Fibroblast of mammary gland (primary cell): ENCODE results near the gene EDEM2.
"Not testable (repeated sequence)": the region's sequence is repeated elsewhere in the genome, so short reads cannot be mapped to it uniquely, and the experiment has no call there.

Experiments
- DNase-seq: peaks from one replicate; pipeline ENCODE4 v3.0.0-alpha.2; 2010; ENCODE audit warnings: low read depth
- H3K4me3 ChIP-seq: 2 replicates; pipeline ENCODE4 v1.5.1; 2011; ENCODE audit warnings: low read depth, mild to moderate bottlenecking, low read length, moderate library complexity; ENCODE audit not compliant: control insufficient read depth
- CTCF ChIP-seq: conservative IDR thresholded peaks from 2 replicates; pipeline ENCODE4 v1.5.1; 2011; ENCODE audit warnings: low read depth, low read length, inconsistent platforms; ENCODE audit not compliant: control insufficient read depth, insufficient read depth

Gene EDEM2

GRCh38 chr20:35166242-35166830, 19.2 kb upstream of the EDEM2 start:
- no peak for DNase-seq
- no peak overlapping the region for H3K4me3 ChIP-seq

GRCh38 chr20:35165221-35166185, 18.4 kb upstream of the EDEM2 start:
- no peak for TF ChIP-seq CTCF
- no peak for DNase-seq
- no peak overlapping the region for H3K4me3 ChIP-seq

More at GRCh38 chr20:35166242-35166830, 19.2 kb upstream of the EDEM2 start:
- TF ChIP-seq CTCF = no peak

- not testable (repeated sequence) for DNase-seq, H3K4me3 ChIP-seq
Measured at GRCh38 chr20:35164531-35164930, 17.4 kb upstream of the EDEM2 start.

GRCh38 chr20:35160341-35160740, 13.2 kb upstream of the EDEM2 start:
- not testable (repeated sequence) for DNase-seq, H3K4me3 ChIP-seq

GRCh38 chr20:35156978-35157377, 9.8 kb upstream of the EDEM2 start:
- H3K4me3 ChIP-seq = no peak overlapping the region
- DNase-seq = no peak
- TF ChIP-seq CTCF = no peak

- H3K4me3 ChIP-seq = no peak overlapping the region
- TF ChIP-seq CTCF = no peak
- no peak for DNase-seq
Measured at GRCh38 chr20:35155936-35156335, 8.8 kb upstream of the EDEM2 start.

GRCh38 chr20:35151736-35152135, 4.6 kb upstream of the EDEM2 start:
- H3K4me3 ChIP-seq = no peak overlapping the region
- DNase-seq = peak; percentile 90
- TF ChIP-seq CTCF = no peak
